ENCODE measurements around the gene ZRSR2.

Gene ZRSR2

GRCh38 chrX:15848576-15848975 lies 58.3 kb downstream of the ZRSR2 start:
- no peak for TF ChIP-seq CTCF (IDR thresholded peaks at IDR 0.05)
- no peaks in the 10 kb centered on the region for H3K9me3 ChIP-seq
- no peak for DNase-seq
- no peaks in the 10 kb centered on the region for H3K27me3 ChIP-seq
- intact Hi-C loops (cut with DNase I; ENCODE audit: low total_unique reads) = no loop called here
- peaks cover 0 to 6% (median 0%) of the 10 kb centered on the region in 3 donors for H3K36me3 ChIP-seq
- no peak overlapping the region for H3K27ac ChIP-seq
- H3K4me1 ChIP-seq = peaks cover 0 to 3% (median 0%) of the 10 kb centered on the region in 4 donors
- no peak overlapping the region for H3K4me3 ChIP-seq

GRCh38 chrX:15849555-15849954 lies 59.3 kb downstream of the ZRSR2 start:
- H3K4me3 ChIP-seq = no peak overlapping the region
- intact Hi-C loops (cut with DNase I; ENCODE audit: low total_unique reads) = no loop called here
- H3K9me3 ChIP-seq = no peaks in the 10 kb centered on the region
- H3K36me3 ChIP-seq = peaks cover 0 to 5% (median 0%) of the 10 kb centered on the region in 3 donors
- no peak for DNase-seq
- no peak overlapping the region for H3K27ac ChIP-seq
- peaks cover 0 to 9% (median 0%) of the 10 kb centered on the region in 4 donors for H3K4me1 ChIP-seq
- TF ChIP-seq CTCF (IDR thresholded peaks at IDR 0.05) = peak in 1 of 2 experiments; percentile 4
- no peaks in the 10 kb centered on the region for H3K27me3 ChIP-seq

GRCh38 chrX:15853586-15854079 lies 63.3 kb downstream of the ZRSR2 start:
- intact Hi-C loops (cut with DNase I; ENCODE audit: low total_unique reads) = loop anchor here (10.0 kb wide), 2 partner anchors 179 to 359 kb away; partner anchors contain the start of gene PIR

GRCh38 chrX:15854080-15854655 lies 63.9 kb downstream of the ZRSR2 start:
- intact Hi-C loops (cut with DNase I; ENCODE audit: low total_unique reads) = loop anchor here (10.0 kb wide), 2 partner anchors 179 to 359 kb away; partner anchors contain the start of gene PIR
- peak overlapping the region; percentile 83 to 86 for H3K27ac ChIP-seq
- TF ChIP-seq CTCF (IDR thresholded peaks at IDR 0.05) = no peak
- no peaks in the 10 kb centered on the region for H3K36me3 ChIP-seq
- peak overlapping the region; percentile 84 to 87 for H3K4me3 ChIP-seq
- DNase-seq = peak; percentile 39 to 69
- H3K27me3 ChIP-seq = no peaks in the 10 kb centered on the region
- peaks cover 0 to 16% (median 0%) of the 10 kb centered on the region in 4 donors for H3K4me1 ChIP-seq
- no peaks in the 10 kb centered on the region for H3K9me3 ChIP-seq

More at GRCh38 chrX:15853586-15854079, 63.3 kb downstream of the ZRSR2 start:
- Histone ChIP-seq H3K36me3 (no peaks in the 10 kb centered on the region), H3K27me3 (no peaks in the 10 kb centered on the region), H3K4me3 (peak overlapping the region; percentile 84 to 87), H3K9me3 (no peaks in the 10 kb centered on the region), H3K4me1 (peaks cover 0 to 16% (median 0%) of the 10 kb centered on the region in 4 donors), H3K27ac (peak overlapping the region; percentile 83 to 86)
- no peak for DNase-seq
- no peak for TF ChIP-seq CTCF (IDR thresholded peaks at IDR 0.05)

- intact Hi-C loops (cut with DNase I; ENCODE audit: low total_unique reads) = loop anchor here (10.0 kb wide), 2 partner anchors 180 to 360 kb away; partner anchors contain the start of gene PIR
- H3K9me3 ChIP-seq = no peaks in the 10 kb centered on the region
- H3K27ac ChIP-seq = peak within 1 kb of the TSS; percentile 83 to 86
- no peak for TF ChIP-seq CTCF (IDR thresholded peaks at IDR 0.05)
- H3K36me3 ChIP-seq = no peaks in the 10 kb centered on the region
- peak within 1 kb of the TSS; percentile 84 to 87 for H3K4me3 ChIP-seq
- H3K4me1 ChIP-seq = peaks cover 0 to 16% (median 0%) of the 10 kb centered on the region in 4 donors
- peak; percentile 85 to 94 for DNase-seq
- no peaks in the 10 kb centered on the region for H3K27me3 ChIP-seq
Measured at GRCh38 chrX:15854712-15855567, 64.7 kb downstream of the ZRSR2 start, which contains the start of gene AP1S2. Gene AP1S2 (minus strand): TSS chrX:15854813. CDS start chrX:15852524, 2,289 bp downstream.
